GM13977 (cell line): ENCODE measurements around the gene EVPL.

Experiments used
- DNase-seq: peaks from one replicate; pipeline ENCODE4 v3.0.0; 2012; ENCODE audit warnings: low spot score
- CTCF ChIP-seq: IDR thresholded peaks from 2 replicates; pipeline ENCODE4 v1.5.1; 2012; ENCODE audit warnings: mild to moderate bottlenecking, control low read depth; ENCODE audit not compliant: insufficient read depth; ENCODE audit errors: extremely low read depth, missing control alignments
- in situ Hi-C: fragments of 300-500 bp; cut with MboI; formaldehyde crosslinking; loops from one replicate; pipeline ENCODE4 v1.12.0; 2022; ENCODE audit warnings: low sequenced_read_pairs, low pct_unique_long_range_greater_than_20kb, mixed read lengths, inconsistent platforms; ENCODE audit not compliant: unreplicated experiment

The EVPL gene

DNA sequence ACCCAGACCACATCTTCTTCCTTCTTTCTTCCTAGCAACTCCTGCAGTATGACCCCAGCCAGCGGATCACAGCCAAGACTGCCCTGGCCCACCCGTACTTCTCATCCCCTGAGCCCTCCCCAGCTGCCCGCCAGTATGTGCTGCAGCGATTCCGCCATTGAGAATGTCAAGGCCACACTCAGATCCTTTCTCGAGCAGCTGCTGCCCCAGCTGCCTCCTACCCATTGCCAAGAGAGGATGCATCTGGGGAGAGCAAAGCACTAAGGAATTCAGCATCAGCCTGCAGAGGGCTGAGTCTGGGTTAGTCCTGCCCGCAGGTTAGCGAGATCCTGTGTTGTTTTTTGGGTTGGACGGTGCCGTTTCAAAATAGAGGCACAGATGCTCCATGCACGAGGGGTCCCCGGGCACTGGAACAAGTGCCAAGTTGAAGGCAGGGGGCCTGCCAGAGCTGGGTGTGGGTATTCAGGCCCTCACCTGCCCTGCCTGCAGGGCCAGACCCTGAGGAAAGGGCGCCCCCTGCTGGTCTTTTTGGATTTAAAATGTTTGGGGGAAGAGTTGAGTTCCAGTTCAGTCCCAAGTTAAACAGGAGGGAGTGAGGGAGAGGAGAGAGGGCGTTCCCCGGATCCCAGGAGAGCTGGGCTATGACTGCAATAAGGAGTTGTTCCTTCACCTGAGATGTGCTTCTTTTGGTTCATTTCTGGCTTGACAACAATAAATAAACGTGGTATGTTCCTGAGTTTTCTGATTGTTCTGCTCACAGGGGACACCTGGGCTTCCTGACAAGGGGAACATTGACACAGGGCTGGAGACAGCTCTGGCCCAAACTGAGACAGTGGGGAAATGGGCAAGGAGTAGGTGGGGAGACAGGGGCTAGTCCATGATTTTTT lies 21.6 kb downstream of the EVPL start:
- in situ Hi-C loops, result loop anchor here (10.0 kb wide), 1 partner anchor 101 kb away; the partner anchor contains the start of gene MRPL38
- TF ChIP-seq CTCF, result peak; percentile 77

DNA sequence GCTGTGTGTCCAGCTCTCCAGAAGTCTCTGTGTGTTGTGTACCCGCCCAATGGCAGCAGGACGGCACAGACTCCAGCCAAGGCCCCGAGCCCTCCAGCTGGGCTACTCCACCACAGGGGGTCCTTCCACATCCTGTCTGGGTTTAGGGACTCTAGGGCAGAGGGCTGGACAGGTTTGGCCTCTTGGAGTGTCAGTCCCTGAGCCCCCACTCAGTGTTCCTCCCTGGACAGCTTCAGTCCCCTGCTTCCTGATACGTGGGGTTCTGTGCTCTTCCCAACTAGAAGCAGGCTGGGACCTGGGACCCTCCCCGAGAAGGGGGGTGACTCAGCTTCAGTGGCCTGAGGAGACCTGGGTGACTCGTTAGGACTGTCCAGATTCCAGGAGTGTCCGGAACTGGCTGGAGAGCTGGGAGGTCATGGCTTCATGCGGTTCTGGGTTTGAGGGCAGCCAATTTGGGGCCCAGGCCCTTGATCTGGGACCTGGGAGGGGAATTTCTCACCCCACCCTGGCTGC lies 22.3 kb downstream of the EVPL start:
- in situ Hi-C loops, result loop anchor here (10.0 kb wide), 1 partner anchor 100 kb away; the partner anchor contains the start of gene MRPL38
- TF ChIP-seq CTCF, result no peak
- DNase-seq, result no peak

More for the DNA sequence above, 21.6 kb downstream of the EVPL start:
- peak; percentile 90 for DNase-seq

- in situ Hi-C loops, result loop anchor here (10.0 kb wide), 1 partner anchor 99 kb away; the partner anchor contains the start of gene MRPL38
- no peak for TF ChIP-seq CTCF
- no peak for DNase-seq
These were observed 23.2 kb downstream of the EVPL start for GRCh38 chr17:76003915-76004314.

DNA sequence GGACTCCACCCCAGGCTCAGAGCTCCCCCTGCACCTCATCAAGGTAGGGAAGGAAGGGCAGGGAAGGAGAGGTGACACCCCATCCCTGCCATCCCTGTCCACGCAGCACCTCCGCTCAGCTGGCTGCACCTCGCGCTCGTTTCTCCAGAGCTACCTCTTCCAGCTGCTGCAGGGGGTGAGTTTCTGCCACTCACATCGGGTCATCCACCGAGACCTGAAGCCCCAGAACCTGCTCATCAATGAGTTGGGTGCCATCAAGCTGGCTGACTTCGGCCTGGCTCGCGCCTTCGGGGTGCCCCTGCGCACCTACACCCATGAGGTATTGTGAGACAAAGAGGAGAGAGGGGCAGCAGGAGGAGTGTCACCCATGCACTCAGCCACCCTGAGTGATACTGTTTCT lies 25.0 kb downstream of the EVPL start:
- TF ChIP-seq CTCF, result no peak
- in situ Hi-C loops, result loop anchor here (10.0 kb wide), 1 partner anchor 97 kb away; the partner anchor contains the start of gene MRPL38

DNA sequence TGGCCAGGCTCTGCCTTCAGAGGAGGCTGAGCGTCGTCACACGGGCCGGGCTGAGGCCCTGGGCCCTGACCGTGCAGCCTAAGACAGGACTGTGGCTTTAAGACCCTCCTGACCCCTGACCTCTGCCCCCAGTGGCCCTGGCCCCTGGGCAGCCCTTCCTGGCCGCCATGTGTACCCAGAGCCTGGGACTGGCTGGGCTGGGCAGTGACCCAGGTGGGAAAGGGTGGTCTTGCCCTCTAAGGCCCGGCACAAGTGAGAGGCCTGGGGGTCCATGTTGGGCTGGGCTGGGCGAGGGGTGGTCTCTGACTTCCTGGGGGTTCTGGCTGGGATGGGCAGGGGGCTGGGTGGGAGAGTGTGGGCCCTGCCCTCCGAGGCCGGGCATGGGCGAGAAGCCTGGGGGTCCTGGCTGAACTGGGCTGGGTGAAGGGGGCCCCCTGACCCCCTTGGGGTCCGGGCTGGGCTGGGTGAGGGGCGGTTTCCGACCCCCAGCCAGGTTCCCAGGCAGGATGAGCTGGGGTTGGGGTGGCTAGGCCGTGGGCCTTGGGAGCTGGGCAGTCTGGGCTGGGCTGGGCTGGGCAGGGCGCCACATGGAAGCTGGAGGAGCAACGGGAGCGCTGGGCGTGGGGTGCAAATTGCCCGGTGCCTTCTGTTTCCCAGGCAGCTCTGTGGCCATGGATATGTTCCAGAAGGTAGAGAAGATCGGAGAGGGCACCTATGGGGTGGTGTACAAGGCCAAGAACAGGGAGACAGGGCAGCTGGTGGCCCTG lies 26.2 kb downstream of the EVPL start, which contains the start of gene CDK3:
TSS of gene CDK3 (plus strand) at position 101 of the 767 bp plus-strand sequence. CDS start at position 672, 571 bp downstream.
- no peak for TF ChIP-seq CTCF
- in situ Hi-C loops, result loop anchor here (10.0 kb wide), 1 partner anchor 96 kb away; the partner anchor contains the start of gene MRPL38
- peak; percentile 22 for DNase-seq

More for the DNA sequence above, 25.0 kb downstream of the EVPL start:
- DNase-seq, result no peak
